ENCODE results near the gene LCLAT1. TPM values are rescaled to one million over a fixed set of nuclear protein-coding genes. Genes with fewer than 3 reads are reported as not detected.

Gene LCLAT1
- total RNA-seq, 1 donor from 2014 or later, result 27.7 TPM

DNA sequence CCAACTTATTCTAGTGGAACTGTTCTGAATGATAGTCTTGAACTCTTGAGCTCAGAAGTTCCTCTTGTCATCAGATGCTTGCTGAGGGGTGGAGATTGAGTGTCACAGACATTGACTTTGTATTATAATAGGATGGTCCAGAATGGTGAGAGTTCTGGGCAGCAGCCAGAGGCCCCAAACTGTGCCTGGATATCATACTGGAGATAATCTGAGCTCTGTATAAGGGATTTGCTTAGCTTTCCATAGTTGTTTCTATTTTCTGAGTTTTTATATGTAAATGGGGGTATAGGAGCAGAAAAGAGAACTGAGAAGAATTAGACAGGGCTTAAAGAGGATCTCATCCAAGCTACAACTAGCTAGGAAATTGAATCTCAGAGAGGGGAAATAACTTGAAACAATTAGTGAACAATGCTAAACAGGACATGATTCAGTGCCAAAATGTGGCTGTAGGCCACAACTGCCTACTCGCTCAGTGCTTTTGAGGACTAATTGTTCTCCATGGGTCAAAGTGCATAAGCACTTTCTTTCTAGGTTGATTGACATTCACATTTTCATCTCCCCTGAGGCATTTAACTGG lies 10.1 kb upstream of the LCLAT1 start:
- H3K9me3 Mint-ChIP-seq, result no peaks in the 10 kb centered on the region
- H3K27me3 Mint-ChIP-seq (ENCODE audit: low read depth), result no peaks in the 10 kb centered on the region
- H3K36me3 Mint-ChIP-seq (ENCODE audit: low read depth), result no peaks in the 10 kb centered on the region
- DNase-seq (ENCODE audit: low read depth, low spot score), result no peak
- TF ChIP-seq, protein P1, sequence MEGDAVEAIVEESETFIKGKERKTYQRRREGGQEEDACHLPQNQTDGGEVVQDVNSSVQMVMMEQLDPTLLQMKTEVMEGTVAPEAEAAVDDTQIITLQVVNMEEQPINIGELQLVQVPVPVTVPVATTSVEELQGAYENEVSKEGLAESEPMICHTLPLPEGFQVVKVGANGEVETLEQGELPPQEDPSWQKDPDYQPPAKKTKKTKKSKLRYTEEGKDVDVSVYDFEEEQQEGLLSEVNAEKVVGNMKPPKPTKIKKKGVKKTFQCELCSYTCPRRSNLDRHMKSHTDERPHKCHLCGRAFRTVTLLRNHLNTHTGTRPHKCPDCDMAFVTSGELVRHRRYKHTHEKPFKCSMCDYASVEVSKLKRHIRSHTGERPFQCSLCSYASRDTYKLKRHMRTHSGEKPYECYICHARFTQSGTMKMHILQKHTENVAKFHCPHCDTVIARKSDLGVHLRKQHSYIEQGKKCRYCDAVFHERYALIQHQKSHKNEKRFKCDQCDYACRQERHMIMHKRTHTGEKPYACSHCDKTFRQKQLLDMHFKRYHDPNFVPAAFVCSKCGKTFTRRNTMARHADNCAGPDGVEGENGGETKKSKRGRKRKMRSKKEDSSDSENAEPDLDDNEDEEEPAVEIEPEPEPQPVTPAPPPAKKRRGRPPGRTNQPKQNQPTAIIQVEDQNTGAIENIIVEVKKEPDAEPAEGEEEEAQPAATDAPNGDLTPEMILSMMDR (conservative IDR thresholded peaks at IDR 0.05), result no peak
- H3K4me1 Mint-ChIP-seq, result peaks cover 20% of the 10 kb centered on the region
- no peak overlapping the region for H3K4me3 Mint-ChIP-seq
- no peak overlapping the region for H3K27ac Mint-ChIP-seq (ENCODE audit: unreplicated experiment)

GRCh38 chr2:30437809-30438548 lies 9.1 kb upstream of the LCLAT1 start:
- DNase-seq (ENCODE audit: low read depth, low spot score), result no peak
- peaks cover 20% of the 10 kb centered on the region for H3K4me1 Mint-ChIP-seq
- H3K27me3 Mint-ChIP-seq (ENCODE audit: low read depth), result no peaks in the 10 kb centered on the region
- no peak overlapping the region for H3K4me3 Mint-ChIP-seq
- H3K36me3 Mint-ChIP-seq (ENCODE audit: low read depth), result no peaks in the 10 kb centered on the region
- TF ChIP-seq, protein P1 (conservative IDR thresholded peaks at IDR 0.05), result no peak
- no peaks in the 10 kb centered on the region for H3K9me3 Mint-ChIP-seq
- no peak overlapping the region for H3K27ac Mint-ChIP-seq (ENCODE audit: unreplicated experiment)

DNA sequence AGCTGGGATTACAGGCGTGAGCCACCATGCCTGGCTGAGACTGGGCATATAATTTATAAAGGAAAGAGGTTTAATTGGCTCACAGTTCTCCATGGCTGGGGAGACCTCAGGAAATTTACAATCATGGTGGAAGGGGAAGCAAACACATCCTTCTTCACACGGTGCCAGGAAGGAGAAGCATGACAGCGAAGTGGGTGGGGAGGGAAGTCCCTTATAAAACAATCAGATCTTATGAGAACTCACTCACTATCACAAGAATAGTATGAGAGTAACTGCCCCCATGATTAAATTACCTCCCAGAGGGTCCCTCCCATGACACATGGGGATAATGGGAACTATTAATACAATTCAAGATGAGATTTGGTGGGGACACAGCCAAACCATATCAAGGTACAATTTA lies 7.8 kb upstream of the LCLAT1 start:
- Mint-ChIP-seq H3K4me1 (peaks cover 12% of the 10 kb centered on the region), H3K9me3 (no peaks in the 10 kb centered on the region), H3K36me3 (ENCODE audit: low read depth) (no peaks in the 10 kb centered on the region), H3K4me3 (no peak overlapping the region), H3K27me3 (ENCODE audit: low read depth) (no peaks in the 10 kb centered on the region), H3K27ac (ENCODE audit: unreplicated experiment) (no peak overlapping the region)
- no peak for DNase-seq (ENCODE audit: low read depth, low spot score)
- TF ChIP-seq, protein P1 (conservative IDR thresholded peaks at IDR 0.05), result no peak

DNA sequence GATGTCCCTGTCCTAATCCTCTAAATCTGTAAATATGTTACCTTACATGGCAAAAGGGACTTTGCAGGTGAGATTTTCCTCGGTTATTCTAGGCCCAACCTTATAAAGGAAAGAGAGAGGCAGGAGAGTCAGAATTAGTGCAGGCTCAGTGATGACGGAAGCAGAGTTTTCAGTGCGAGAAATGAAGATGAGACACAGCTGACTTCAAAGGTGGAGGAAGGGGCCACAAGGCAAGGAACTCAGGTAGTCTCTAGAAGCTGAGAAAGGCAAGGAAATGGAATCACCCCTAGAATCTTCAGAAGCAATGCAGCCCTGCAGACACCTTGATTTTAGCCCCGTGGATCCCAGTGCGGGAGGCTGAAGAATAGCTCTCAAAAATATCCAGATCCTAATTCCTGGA lies 7.2 kb upstream of the LCLAT1 start:
- TF ChIP-seq, protein P1 (conservative IDR thresholded peaks at IDR 0.05), result no peak
- H3K27ac Mint-ChIP-seq (ENCODE audit: unreplicated experiment), result no peak overlapping the region

DNA sequence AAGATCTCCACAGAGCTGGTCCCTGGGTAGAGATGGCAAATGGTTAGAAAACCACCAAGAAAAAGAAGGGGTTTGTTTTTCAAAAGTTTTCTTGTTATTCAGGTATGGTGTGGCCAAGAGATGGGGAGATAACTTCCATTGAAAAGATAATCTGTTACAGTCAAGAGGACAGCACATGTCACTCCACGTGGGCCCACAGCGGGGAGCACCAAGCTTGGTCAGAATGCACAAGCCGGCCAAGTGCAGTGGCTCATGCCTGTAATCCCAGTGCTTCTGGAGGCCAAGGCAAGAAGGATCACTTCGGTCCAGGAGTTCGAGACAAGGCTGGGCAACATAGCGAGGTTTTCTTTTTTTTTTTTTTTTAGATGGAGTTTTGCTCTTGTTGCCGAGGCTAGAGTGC lies 6.0 kb upstream of the LCLAT1 start:
- H3K27ac Mint-ChIP-seq (ENCODE audit: unreplicated experiment), result no peak overlapping the region
- H3K9me3 Mint-ChIP-seq, result no peaks in the 10 kb centered on the region
- no peaks in the 10 kb centered on the region for H3K36me3 Mint-ChIP-seq (ENCODE audit: low read depth)
- H3K4me3 Mint-ChIP-seq, result peak overlapping the region; percentile 24
- peaks cover 12% of the 10 kb centered on the region for H3K4me1 Mint-ChIP-seq
- TF ChIP-seq, protein P1 (conservative IDR thresholded peaks at IDR 0.05), result no peak
- no peak for DNase-seq (ENCODE audit: low read depth, low spot score)
- no peaks in the 10 kb centered on the region for H3K27me3 Mint-ChIP-seq (ENCODE audit: low read depth)

More for the DNA sequence above, 7.2 kb upstream of the LCLAT1 start:
- Mint-ChIP-seq H3K4me3 (no peak overlapping the region), H3K27me3 (ENCODE audit: low read depth) (no peaks in the 10 kb centered on the region), H3K4me1 (peaks cover 12% of the 10 kb centered on the region), H3K9me3 (no peaks in the 10 kb centered on the region), H3K36me3 (ENCODE audit: low read depth) (no peaks in the 10 kb centered on the region)
- DNase-seq (ENCODE audit: low read depth, low spot score), result no peak
